CD4-positive, alpha-beta T cell treated with Interleukin-1 beta for 1 hour (primary cell): ENCODE measurements around the gene LAMA2.

Source experiments
- DNase-seq, 2 donors: peaks; one replicate each; pipeline ENCODE4 v3.0.0-alpha.2; 2020 to 2022

The LAMA2 gene

GRCh38 chr6:129390900-129391299 is 508.0 kb downstream of the LAMA2 start:
- no peak for DNase-seq

GRCh38 chr6:129393654-129394053 is 510.7 kb downstream of the LAMA2 start:
- no peak for DNase-seq

GRCh38 chr6:129398764-129399163 is 515.8 kb downstream of the LAMA2 start:
- no peak for DNase-seq

GRCh38 chr6:129402244-129402643 is 519.3 kb downstream of the LAMA2 start:
- no peak for DNase-seq

- DNase-seq = no peak
Measured at GRCh38 chr6:129411092-129411491, 528.2 kb downstream of the LAMA2 start.

GRCh38 chr6:129416337-129416990 is 533.5 kb downstream of the LAMA2 start:
- DNase-seq = no peak

- no peak for DNase-seq
Measured at GRCh38 chr6:129417416-129418086, 534.6 kb downstream of the LAMA2 start.

GRCh38 chr6:129419324-129419723 is 536.4 kb downstream of the LAMA2 start:
- DNase-seq = no peak

GRCh38 chr6:129426343-129426742 is 543.4 kb downstream of the LAMA2 start:
- no peak for DNase-seq

- DNase-seq = no peak
Measured at GRCh38 chr6:129429956-129430355, 547.0 kb downstream of the LAMA2 start.

- DNase-seq = no peak
Measured at GRCh38 chr6:129432738-129433137, 549.8 kb downstream of the LAMA2 start.

- DNase-seq = no peak
Measured at GRCh38 chr6:129434091-129434490, 551.2 kb downstream of the LAMA2 start.

- no peak for DNase-seq
Measured at GRCh38 chr6:129440691-129441090, 557.8 kb downstream of the LAMA2 start.

- DNase-seq = no peak
Measured at GRCh38 chr6:129444683-129445082, 561.7 kb downstream of the LAMA2 start.

- peak in 1 of 2 donors; percentile 1 for DNase-seq
Measured at GRCh38 chr6:129446272-129447197, 563.6 kb downstream of the LAMA2 start.

GRCh38 chr6:129447198-129447565 is 564.2 kb downstream of the LAMA2 start:
- DNase-seq = no peak

GRCh38 chr6:129448965-129449364 is 566.0 kb downstream of the LAMA2 start:
- no peak for DNase-seq

- no peak for DNase-seq
Measured at GRCh38 chr6:129451187-129451586, 568.2 kb downstream of the LAMA2 start.

GRCh38 chr6:129453073-129453472 is 570.1 kb downstream of the LAMA2 start:
- no peak for DNase-seq

- DNase-seq = no peak
Measured at GRCh38 chr6:129454488-129454887, 571.5 kb downstream of the LAMA2 start.

GRCh38 chr6:129455126-129455769 is 572.3 kb downstream of the LAMA2 start:
- no peak for DNase-seq

- DNase-seq = no peak
Measured at GRCh38 chr6:129460221-129460620, 577.3 kb downstream of the LAMA2 start.

GRCh38 chr6:129469070-129469662 is 586.2 kb downstream of the LAMA2 start:
- DNase-seq = no peak
